IgD-negative memory B cell (primary cell): ENCODE data around the gene NOX5. TPM values are rescaled to one million over a fixed set of nuclear protein-coding genes. Genes with fewer than 3 reads are reported as not detected.
"Not testable (repeated sequence)": the region's sequence is repeated elsewhere in the genome, so short reads cannot be mapped to it uniquely, and the experiment has no call there.

ENCODE experiments used
- H3K27ac Mint-ChIP-seq, 3 donors: one replicate each; pipeline ENCODE4 v1.8.0; 2020 to 2022; ENCODE audit warnings: mild to moderate bottlenecking in 3 of 3, mixed read lengths in 3 of 3, moderate library complexity in 1 of 3
- H3K27me3 Mint-ChIP-seq: one replicate; pipeline ENCODE4 v1.8.0; 2021; ENCODE audit warnings: mixed read lengths
- H3K36me3 Mint-ChIP-seq: one replicate; pipeline ENCODE4 v1.8.0; 2020; ENCODE audit warnings: mild to moderate bottlenecking, mixed read lengths
- H3K4me1 Mint-ChIP-seq, 3 donors: one replicate each; pipeline ENCODE4 v1.8.0; 2020 to 2022; ENCODE audit warnings: mixed read lengths in 3 of 3, mild to moderate bottlenecking in 1 of 3
- H3K4me3 Mint-ChIP-seq, 4 donors: one replicate each; pipeline ENCODE4 v1.8.0; 2020 to 2022; ENCODE audit warnings: mild to moderate bottlenecking in 4 of 4, mixed read lengths in 4 of 4, moderate library complexity in 3 of 4
- H3K9me3 Mint-ChIP-seq, 3 donors: one replicate each; pipeline ENCODE4 v1.8.0; 2020 to 2021; ENCODE audit warnings: mixed read lengths in 3 of 3, mild to moderate bottlenecking in 1 of 3
- polyA plus RNA-seq: library from polyadenylated mRNA; unstranded; fragments of 300-500 nt; fragmentation: Illumina TruSeq; gene quantifications from one replicate; pipeline ENCODE4 v1.2.3, GENCODE V29; 2021

Gene NOX5
- polyA plus RNA-seq, 1 donor from 2014 or later: not detected

- not testable (repeated sequence) for H3K36me3 Mint-ChIP-seq, H3K4me1 Mint-ChIP-seq, H3K27ac Mint-ChIP-seq, H3K4me3 Mint-ChIP-seq
- H3K9me3 Mint-ChIP-seq: peaks cover 1 to 11% (median 4%) of the 10 kb centered on the region in 3 donors
- H3K27me3 Mint-ChIP-seq: peaks cover 32% of the 10 kb centered on the region
These were observed 54.8 kb downstream of the NOX5 start for GRCh38 chr15:69069290-69069689.

GRCh38 chr15:69069996-69070395, 55.5 kb downstream of the NOX5 start:
- Mint-ChIP-seq H3K27ac (no peak overlapping the region), H3K4me1 (peaks cover 3 to 7% (median 5%) of the 10 kb centered on the region in 3 donors), H3K4me3 (no peak overlapping the region), H3K36me3 (peaks cover 1% of the 10 kb centered on the region), H3K27me3 (peaks cover 39% of the 10 kb centered on the region), H3K9me3 (peaks cover 1 to 11% (median 4%) of the 10 kb centered on the region in 3 donors)

GRCh38 chr15:69070396-69070795, 55.9 kb downstream of the NOX5 start:
- Mint-ChIP-seq H3K36me3 (peaks cover 1% of the 10 kb centered on the region), H3K27ac (no peak overlapping the region), H3K27me3 (peaks cover 41% of the 10 kb centered on the region), H3K4me3 (no peak overlapping the region), H3K4me1 (peaks cover 3 to 7% (median 5%) of the 10 kb centered on the region in 3 donors), H3K9me3 (peaks cover 1 to 11% (median 4%) of the 10 kb centered on the region in 3 donors)

- peaks cover 3 to 7% (median 5%) of the 10 kb centered on the region in 3 donors for H3K4me1 Mint-ChIP-seq
- peaks cover 1% of the 10 kb centered on the region for H3K36me3 Mint-ChIP-seq
- H3K9me3 Mint-ChIP-seq: peaks cover 1 to 11% (median 4%) of the 10 kb centered on the region in 3 donors
- peaks cover 49% of the 10 kb centered on the region for H3K27me3 Mint-ChIP-seq
- H3K27ac Mint-ChIP-seq: peak overlapping the region in 1 of 3 donors; percentile 11
- no peak overlapping the region for H3K4me3 Mint-ChIP-seq
These were observed 56.8 kb downstream of the NOX5 start for GRCh38 chr15:69071260-69071659.

- peaks cover 3 to 7% (median 6%) of the 10 kb centered on the region in 3 donors for H3K4me1 Mint-ChIP-seq
- H3K4me3 Mint-ChIP-seq: no peak overlapping the region
- H3K9me3 Mint-ChIP-seq: peaks cover 1 to 7% (median 4%) of the 10 kb centered on the region in 3 donors
- H3K36me3 Mint-ChIP-seq: no peaks in the 10 kb centered on the region
- H3K27ac Mint-ChIP-seq: no peak overlapping the region
- H3K27me3 Mint-ChIP-seq: peaks cover 49% of the 10 kb centered on the region
These were observed 58.4 kb downstream of the NOX5 start for GRCh38 chr15:69072906-69073305.

- H3K27ac Mint-ChIP-seq: no peak overlapping the region
- peaks cover 3 to 7% (median 6%) of the 10 kb centered on the region in 3 donors for H3K4me1 Mint-ChIP-seq
- H3K9me3 Mint-ChIP-seq: peaks cover 1 to 7% (median 4%) of the 10 kb centered on the region in 3 donors
- peak overlapping the region in 1 of 4 donors; percentile 49 for H3K4me3 Mint-ChIP-seq
- H3K36me3 Mint-ChIP-seq: no peaks in the 10 kb centered on the region
- H3K27me3 Mint-ChIP-seq: peaks cover 49% of the 10 kb centered on the region
These were observed 59.7 kb downstream of the NOX5 start for GRCh38 chr15:69074001-69074842.

GRCh38 chr15:69074843-69075224, 60.3 kb downstream of the NOX5 start:
- Mint-ChIP-seq H3K27me3 (peaks cover 49% of the 10 kb centered on the region), H3K36me3 (no peaks in the 10 kb centered on the region), H3K4me3 (no peak overlapping the region), H3K27ac (no peak overlapping the region), H3K4me1 (peaks cover 3 to 7% (median 6%) of the 10 kb centered on the region in 3 donors), H3K9me3 (peaks cover 1 to 7% (median 4%) of the 10 kb centered on the region in 3 donors)

GRCh38 chr15:69075440-69075839, 60.9 kb downstream of the NOX5 start:
- H3K9me3 Mint-ChIP-seq: peaks cover 1 to 4% (median 4%) of the 10 kb centered on the region in 3 donors
- H3K27ac Mint-ChIP-seq: no peak overlapping the region
- H3K36me3 Mint-ChIP-seq: no peaks in the 10 kb centered on the region
- peaks cover 7 to 9% (median 7%) of the 10 kb centered on the region in 3 donors for H3K4me1 Mint-ChIP-seq
- no peak overlapping the region for H3K4me3 Mint-ChIP-seq
- peaks cover 47% of the 10 kb centered on the region for H3K27me3 Mint-ChIP-seq

- Mint-ChIP-seq H3K27me3 (peaks cover 49% of the 10 kb centered on the region), H3K9me3 (no peaks in the 10 kb centered on the region), H3K36me3 (no peaks in the 10 kb centered on the region), H3K4me3 (no peak overlapping the region), H3K27ac (peak overlapping the region in 1 of 3 donors; percentile 77), H3K4me1 (peaks cover 8 to 10% (median 8%) of the 10 kb centered on the region in 3 donors)
These were observed 62.3 kb downstream of the NOX5 start for GRCh38 chr15:69076756-69077155.

- H3K27ac Mint-ChIP-seq: no peak overlapping the region
- H3K4me3 Mint-ChIP-seq: no peak overlapping the region
- peaks cover 4 to 6% (median 5%) of the 10 kb centered on the region in 3 donors for H3K4me1 Mint-ChIP-seq
- H3K9me3 Mint-ChIP-seq: no peaks in the 10 kb centered on the region
- H3K27me3 Mint-ChIP-seq: peaks cover 44% of the 10 kb centered on the region
- H3K36me3 Mint-ChIP-seq: no peaks in the 10 kb centered on the region
These were observed 64.1 kb downstream of the NOX5 start for GRCh38 chr15:69078638-69079037.

GRCh38 chr15:69080295-69081248, 66.1 kb downstream of the NOX5 start:
- Mint-ChIP-seq H3K9me3 (no peaks in the 10 kb centered on the region), H3K4me1 (peaks cover 2 to 5% (median 3%) of the 10 kb centered on the region in 3 donors), H3K27me3 (peaks cover 28% of the 10 kb centered on the region), H3K36me3 (no peaks in the 10 kb centered on the region), H3K4me3 (no peak overlapping the region), H3K27ac (no peak overlapping the region)

- no peak overlapping the region for H3K4me3 Mint-ChIP-seq
- H3K9me3 Mint-ChIP-seq: no peaks in the 10 kb centered on the region
- no peaks in the 10 kb centered on the region for H3K36me3 Mint-ChIP-seq
These were observed 67.0 kb downstream of the NOX5 start for GRCh38 chr15:69081310-69082004.

GRCh38 chr15:69082021-69082502, 67.6 kb downstream of the NOX5 start:
- Mint-ChIP-seq H3K27ac (no peak overlapping the region), H3K9me3 (no peaks in the 10 kb centered on the region), H3K4me1 (peaks cover 2 to 5% (median 2%) of the 10 kb centered on the region in 3 donors), H3K27me3 (peaks cover 23% of the 10 kb centered on the region), H3K36me3 (no peaks in the 10 kb centered on the region), H3K4me3 (no peak overlapping the region)

More at GRCh38 chr15:69081310-69082004, 67.0 kb downstream of the NOX5 start:
- Mint-ChIP-seq H3K27ac (no peak overlapping the region), H3K27me3 (peaks cover 23% of the 10 kb centered on the region), H3K4me1 (peaks cover 2 to 5% (median 3%) of the 10 kb centered on the region in 3 donors)

- Mint-ChIP-seq H3K4me1 (peaks cover 2 to 5% (median 2%) of the 10 kb centered on the region in 3 donors), H3K27ac (no peak overlapping the region), H3K4me3 (no peak overlapping the region), H3K27me3 (peaks cover 28% of the 10 kb centered on the region), H3K9me3 (no peaks in the 10 kb centered on the region), H3K36me3 (peaks cover 1% of the 10 kb centered on the region)
These were observed 68.1 kb downstream of the NOX5 start for GRCh38 chr15:69082554-69082953.
